GM19023 (cell line): ENCODE measurements around the gene NUP133.

Experiments used
- ATAC-seq: cut with Tn5 transposase; IDR thresholded peaks from one replicate; pipeline ENCODE4 v1.9.1; 2021; ENCODE audit warnings: mild to moderate bottlenecking, moderate library complexity; ENCODE audit not compliant: unreplicated experiment

Gene NUP133

DNA sequence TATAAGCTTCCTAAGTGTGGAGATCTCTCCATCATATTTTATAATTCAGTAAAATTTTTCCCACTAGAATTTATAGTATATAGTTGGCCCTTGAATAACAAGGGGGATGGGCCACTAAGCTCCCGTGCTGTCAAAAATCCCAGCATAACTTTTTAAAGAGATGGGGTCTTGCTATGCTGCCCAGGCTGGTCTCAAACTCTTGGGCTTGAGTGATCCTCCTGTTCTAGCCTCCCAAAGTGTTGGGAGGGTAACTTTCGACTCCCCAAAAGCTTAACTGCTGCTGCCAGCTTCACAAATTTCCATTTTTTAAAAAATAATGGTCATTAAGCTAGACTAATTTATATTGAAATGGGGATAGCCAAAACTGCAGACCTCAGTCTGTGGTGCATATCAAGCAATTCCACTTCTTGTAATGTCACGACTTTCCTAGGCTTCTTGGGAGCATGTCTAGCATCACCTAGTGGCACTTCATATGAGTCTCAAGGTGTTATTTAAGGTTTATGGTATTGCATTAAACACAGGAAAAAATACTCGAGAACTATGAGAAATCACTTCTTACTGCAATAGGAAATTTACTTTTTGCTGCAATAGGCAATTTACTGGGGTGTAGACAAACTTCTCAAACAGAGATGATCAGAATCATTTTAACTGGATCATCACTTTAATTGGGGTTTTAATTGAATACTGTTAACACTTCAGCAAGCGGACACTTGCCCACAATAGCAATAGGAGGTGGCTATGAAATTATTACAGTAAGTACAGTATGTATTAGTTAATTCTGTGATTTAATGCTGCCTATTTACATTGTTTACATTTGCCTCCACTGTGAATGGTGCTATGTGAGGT lies 55.0 kb downstream of the NUP133 start:
- no peak for ATAC-seq

DNA sequence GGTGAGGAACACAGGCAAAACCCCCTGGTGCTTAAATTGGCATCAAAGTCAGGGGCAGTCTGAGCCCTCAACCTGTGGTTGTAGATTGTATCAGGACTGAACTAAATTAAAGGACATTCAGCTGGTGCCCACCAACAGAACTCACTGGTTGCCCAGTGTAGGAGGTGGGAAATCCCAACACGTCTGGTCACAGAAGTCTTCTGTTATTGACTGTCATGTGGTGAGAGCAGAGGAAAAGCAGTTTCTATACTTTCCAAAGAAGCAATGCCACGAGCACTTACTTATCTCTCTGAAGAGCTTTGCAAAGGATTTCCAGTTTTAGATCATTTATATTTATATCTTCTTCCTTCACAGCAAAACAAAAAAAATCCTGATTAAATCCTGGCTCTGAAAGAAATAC lies 59.3 kb downstream of the NUP133 start:
- ATAC-seq, result no peak

DNA sequence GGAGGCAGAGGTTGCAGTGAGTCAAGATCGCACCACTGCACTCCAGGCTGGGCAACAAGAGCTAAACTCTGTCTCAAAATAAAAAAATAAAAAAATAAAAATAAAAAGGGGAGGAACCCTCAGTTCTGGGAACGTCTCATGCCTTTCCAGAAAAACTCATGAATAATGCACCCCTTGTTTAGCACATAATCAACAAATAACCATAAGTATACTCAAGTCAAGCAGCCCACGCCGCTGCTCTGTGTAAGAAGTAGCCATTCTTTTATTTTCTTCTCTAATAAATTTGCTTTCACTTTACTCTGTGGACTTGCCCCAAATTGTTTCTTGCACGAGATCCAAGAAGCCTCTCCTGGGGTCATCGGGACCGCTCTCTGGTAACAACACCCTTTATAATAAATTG lies 59.8 kb downstream of the NUP133 start:
- no peak for ATAC-seq

DNA sequence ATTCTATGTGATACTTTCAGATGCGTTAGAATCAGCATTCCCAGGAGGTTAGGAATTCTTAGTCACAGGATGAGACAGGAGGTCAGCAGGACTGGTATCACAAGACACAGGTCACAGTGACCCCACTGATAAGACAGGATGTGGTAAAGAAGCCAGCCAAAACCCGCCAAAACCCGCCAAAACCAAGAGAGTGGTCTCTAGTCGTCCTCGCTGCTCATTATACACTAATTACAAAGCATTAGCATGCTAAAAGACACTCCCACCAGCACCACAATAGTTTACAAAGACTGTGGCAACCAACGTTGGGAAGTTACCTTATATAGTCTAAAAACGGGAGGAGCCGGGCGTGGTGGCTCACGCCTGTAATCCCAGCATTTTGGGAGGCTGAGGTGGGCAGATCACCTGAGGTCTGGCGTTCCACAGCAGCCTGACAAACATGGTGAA lies 60.3 kb downstream of the NUP133 start:
- ATAC-seq, result no peak

DNA sequence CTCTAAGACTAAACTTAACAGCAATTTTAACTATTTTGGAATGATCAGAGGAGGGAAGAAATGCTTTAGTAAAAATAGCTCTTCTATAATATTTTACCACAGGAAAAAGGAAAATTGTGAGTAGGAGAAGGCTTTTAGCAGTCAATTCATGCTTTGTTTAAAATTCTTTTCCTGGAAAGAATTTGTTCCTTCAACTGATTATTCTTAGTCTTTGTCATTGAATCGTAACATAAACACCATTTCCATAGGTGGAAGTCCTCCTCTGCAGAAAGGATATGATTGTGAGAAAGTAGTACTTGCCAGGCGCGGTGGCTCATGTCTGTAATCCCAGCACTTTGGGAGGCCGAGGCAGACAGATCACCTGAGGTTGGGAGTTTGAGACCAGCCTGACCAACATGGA lies 62.3 kb downstream of the NUP133 start:
- no peak for ATAC-seq

DNA sequence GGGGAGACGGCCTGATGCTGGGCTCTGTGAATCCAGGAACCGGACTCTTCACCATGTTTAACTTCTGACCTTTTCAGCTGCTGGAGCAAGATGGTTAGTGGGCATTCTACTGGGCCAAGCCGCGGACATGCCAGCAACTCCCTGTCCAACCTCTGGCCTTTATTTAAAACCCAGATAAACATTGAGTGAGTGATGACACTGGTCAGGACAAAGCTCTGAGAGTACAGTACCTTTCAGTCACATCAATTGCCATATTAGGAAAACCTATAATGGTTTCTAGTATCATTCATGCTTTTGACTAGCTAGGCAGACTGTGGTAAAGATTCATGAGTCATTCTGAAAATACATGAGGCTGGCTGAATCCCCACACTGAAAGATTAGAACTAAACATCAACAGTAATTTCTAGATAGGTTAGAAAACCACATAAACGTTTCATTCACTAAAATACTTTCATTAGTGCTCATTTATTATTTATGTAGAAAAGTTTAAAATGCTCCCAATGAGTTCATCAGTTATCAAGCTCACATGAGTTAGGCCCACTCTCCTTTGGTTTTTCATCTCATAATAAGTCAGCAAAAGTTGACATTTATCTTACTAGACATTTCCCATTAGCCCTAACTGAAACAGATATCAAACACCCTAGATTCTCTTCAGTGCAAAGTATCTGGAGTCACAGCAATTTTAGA lies 67.1 kb downstream of the NUP133 start:
- peak; percentile 92 for ATAC-seq

DNA sequence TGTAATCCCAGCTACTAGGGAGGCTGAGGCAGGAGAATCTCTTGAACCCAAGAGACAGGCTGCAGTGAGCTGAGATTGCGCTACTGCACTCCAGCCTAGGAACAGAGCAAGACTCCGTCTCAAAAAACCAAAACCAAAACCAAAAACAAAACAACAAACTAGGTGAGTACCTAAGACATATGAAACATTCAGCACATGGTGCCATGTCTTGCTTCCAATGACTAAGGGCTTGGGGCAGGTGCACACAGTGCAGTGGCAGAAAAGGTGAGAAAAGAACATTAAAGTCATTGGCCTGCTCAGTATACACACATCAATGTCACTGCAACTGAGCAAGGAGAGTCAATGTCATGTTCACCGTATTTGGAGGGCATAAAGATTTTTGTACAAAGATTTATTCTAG lies 70.1 kb downstream of the NUP133 start:
- no peak for ATAC-seq

DNA sequence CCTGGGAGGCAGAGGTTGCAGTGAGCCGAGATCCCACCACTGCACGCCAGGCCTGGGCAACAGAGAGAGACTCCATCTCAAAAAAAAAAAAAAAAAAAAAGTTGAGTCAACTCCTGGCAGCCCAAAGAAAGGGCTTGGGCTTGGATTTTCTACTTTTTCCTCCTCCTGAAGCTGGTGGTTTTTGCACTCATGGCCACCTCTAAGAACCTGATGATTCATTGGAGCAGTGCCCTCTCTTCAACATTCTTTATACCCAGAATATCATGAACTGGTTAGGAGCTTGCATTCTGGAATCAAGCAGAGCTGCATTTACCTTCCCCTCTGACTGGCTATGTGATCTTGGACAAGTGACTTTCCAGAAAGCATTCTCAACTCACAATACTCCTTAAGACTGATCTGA lies 70.7 kb downstream of the NUP133 start:
- ATAC-seq, result no peak

DNA sequence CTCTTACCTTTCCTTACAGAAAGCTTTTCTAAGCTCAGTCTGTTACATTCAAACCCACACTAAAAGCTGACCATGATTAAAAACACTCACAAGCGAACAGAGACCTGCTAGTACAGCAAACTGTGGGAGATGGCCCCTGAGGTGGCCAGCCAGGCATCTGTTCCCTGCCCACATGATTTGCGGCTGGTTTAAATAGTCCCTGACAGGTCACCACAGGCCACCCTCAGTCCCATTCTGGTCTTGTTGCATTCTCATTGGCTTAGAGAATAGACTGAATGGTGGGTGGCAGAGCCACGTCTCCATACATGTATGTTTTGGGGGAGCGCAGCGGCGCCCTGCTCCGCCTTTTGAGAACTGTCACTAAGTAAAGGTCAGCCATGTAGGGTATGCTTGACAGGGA lies 71.9 kb downstream of the NUP133 start:
- ATAC-seq, result no peak

DNA sequence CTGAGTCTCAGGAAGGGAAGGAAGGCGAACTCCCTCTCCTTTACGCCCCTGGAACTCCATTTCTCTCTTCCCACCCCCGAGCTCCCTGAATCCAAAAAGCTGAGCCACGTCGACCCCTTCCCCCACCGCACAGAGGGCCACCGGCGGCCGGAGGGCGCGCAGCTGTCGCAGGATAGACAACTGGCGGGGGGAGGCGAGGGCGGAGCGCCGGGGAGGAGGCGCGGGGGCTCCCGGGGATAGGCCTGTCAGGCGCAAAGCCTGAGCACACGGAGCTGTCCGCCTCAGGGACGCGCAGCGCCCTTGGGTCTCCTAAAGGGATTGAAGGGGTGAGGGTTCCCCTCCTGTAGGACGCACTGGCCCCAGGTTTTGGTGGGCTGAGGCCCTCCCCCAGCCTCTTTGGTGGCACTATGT lies 73.5 kb downstream of the NUP133 start:
- no peak for ATAC-seq

DNA sequence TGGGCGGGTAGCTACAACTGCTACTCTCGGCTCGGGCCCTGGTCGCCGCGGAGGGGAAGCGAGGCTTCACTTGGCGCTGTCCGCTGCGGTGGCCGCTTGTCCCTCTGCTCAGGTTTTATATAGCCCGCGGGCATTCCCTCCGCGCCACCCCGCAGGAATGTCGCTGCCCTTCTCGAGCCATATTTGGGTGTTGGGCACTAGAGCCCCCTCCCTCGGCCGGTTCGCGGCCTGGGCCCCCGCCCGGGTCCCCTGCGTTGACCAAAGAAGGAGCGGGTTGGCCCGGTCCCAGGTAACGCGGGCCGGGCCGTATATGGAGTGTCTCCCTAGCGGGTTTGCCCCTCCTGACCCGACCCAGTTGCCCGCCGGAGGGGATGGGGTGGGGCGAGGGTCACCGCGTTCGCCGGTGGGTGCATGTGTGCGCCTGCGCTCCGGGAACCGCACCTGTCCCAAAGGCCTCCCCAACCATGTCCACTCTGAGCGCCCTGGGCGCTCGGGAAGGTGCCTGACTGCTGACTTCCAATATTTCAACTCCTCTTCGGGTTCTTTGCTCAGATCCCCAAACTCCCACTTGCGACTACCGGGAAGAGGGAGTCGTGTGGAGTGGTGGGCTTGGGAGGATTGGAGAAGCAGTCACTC lies 74.0 kb downstream of the NUP133 start, which contains the start of gene ACTA1:
TSS of gene ACTA1 (minus strand) at position 90 of the 636 bp plus-strand sequence. CDS start 979 bp downstream, outside the sequence.
- no peak for ATAC-seq

DNA sequence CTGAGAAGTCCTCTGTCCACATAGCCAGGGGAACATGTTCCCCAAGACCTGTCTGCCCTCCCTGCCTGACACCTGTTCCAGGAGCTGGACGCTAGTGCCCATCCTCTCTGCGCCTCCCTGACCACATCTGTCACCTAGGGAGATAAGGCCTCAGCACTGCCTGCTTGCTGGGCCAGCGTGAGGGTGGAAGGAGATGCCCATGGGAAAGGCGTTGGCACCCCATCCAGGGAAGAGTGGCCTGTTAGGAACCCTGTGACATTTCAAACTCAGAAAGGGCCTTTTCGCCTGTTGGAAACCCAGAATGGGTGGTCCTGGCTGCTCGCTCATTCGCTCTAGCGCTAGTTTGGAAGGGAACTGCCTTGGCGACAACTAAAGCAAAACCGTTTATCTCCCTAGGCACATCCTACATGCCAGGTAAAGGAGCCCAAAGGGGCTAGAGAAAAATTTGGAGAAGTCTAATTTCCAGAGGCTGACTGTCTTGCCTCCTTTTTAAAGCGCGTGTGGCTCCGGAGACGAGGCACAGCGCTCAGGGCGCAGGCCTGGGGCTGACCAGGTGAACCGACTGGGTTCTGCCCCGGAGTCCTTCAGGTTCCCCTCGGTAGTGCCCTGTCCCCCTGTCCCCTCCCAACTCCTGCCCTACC lies 74.7 kb downstream of the NUP133 start:
- ATAC-seq, result no peak

DNA sequence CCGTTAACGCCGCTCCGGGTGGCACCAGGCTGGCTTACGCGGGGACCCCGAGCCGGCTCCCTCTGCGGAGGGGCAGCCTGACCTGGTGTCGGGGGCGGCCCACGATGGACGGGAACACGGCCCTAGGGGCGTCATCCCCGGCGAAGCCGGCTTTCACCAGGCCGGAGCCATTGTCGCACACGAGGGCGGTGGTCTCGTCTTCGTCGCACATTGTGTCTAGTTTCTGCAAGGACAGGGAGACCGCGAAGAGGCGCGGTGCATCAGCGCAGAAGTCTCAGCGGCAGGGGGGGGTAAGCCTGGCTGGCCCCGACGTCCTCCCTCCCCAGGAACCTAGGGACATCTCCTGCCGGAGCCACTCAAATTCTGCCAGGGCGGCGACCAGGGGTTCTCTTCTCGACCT lies 75.2 kb downstream of the NUP133 start:
- no peak for ATAC-seq

DNA sequence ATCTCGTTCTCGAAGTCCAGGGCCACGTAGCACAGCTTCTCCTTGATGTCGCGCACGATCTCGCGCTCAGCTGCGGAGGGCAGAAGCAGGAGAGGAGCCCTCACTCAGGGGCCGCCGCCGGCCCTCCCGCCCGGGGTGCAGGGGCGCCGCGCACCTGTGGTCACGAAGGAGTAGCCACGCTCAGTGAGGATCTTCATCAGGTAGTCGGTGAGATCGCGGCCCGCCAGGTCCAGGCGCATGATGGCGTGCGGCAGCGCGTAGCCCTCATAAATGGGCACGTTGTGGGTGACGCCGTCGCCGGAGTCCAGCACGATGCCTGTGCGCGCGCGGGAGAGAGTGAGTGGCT lies 76.1 kb downstream of the NUP133 start:
- ATAC-seq, result no peak

DNA sequence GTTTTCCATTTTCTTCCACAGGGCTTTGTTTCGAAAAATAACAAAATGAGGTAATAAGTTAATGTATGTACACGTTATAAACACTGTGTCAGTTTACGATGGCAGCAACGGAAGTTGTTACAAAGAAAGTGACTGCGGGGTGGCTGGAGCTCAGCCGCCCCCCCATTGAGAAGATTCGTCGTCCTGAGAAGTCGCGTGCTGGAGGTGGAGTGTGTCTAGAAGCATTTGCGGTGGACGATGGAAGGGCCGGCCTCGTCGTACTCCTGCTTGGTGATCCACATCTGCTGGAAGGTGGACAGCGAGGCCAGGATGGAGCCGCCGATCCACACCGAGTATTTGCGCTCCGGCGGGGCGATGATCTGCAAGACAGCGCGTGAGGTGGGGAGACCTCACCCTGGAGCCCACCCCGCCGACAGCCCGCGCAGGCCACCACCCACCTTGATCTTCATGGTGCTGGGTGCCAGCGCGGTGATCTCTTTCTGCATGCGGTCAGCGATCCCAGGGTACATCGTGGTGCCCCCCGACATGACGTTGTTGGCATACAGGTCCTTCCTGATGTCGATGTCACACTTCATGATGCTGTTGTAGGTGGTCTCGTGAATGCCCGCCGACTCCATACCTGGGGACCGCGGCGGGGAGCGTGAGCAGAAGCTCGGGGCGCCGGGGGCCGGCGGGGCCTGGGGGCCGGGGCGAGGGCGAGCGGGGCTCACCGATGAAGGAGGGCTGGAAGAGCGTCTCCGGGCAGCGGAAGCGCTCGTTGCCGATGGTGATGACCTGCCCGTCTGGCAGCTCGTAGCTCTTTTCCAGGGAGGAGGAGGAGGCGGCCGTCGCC lies 76.6 kb downstream of the NUP133 start:
- no peak for ATAC-seq

DNA sequence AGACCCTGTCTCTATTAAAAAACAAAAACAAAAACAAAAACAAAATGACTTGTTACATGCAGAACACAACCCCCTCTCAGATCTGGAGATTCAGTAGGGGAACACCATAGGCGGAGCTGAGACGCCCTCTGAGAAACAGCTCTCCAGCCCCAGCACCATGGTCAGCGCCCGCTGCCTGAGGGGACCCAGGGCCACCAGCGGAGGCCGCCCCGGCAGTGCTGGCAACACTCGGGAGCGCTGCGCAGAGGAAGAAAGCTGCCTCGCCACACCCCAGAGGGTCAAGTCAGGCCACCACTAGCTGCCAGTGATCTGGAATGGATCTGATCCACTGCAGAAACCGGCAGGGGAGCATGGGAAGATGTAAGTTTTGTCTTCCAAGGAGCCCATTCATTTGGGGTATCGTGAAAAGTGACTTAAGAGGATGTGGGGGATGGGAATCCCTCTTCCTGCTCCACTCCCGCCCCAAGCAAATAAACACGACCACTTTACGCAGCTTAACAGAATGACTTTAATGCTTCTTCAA lies 77.3 kb downstream of the NUP133 start:
- no peak for ATAC-seq

DNA sequence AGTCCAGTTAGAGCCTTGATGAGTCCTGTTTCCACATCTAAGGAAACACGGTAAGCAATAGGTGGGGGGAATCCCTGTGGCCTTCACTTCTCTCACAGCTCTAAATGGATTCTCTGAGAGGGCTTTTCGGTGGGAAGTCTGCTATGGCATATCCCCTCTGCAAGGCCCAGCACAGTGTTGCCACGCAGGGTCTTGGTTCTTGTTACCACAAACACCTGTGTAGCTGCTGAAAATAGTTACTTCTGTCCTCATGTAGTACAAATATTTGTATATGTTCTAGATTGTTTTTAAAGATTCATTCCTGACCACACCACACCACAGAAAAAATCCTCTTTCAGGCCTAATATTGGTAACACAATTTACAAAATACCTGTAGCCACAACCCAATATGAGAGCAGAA lies 79.9 kb downstream of the NUP133 start:
- ATAC-seq, result no peak

DNA sequence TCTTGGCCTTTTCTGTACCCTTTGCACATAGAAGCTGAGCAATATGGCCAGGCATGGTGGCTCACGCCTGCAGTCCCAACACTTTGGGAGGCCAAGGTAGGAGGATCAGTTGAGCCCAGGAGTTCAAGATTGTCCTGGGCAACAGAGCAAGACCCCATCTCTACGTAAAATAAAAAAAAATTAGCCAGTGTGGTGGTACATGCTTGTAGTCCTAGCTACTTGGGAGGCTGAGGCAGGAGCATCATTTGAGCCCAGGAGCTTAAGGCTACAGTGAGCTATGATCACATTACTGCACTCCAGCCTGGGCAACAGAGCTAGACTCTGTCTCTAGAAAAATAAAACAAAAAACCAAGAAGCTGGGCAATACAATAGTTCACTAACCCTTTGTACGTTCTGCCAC lies 80.6 kb downstream of the NUP133 start:
- no peak for ATAC-seq

DNA sequence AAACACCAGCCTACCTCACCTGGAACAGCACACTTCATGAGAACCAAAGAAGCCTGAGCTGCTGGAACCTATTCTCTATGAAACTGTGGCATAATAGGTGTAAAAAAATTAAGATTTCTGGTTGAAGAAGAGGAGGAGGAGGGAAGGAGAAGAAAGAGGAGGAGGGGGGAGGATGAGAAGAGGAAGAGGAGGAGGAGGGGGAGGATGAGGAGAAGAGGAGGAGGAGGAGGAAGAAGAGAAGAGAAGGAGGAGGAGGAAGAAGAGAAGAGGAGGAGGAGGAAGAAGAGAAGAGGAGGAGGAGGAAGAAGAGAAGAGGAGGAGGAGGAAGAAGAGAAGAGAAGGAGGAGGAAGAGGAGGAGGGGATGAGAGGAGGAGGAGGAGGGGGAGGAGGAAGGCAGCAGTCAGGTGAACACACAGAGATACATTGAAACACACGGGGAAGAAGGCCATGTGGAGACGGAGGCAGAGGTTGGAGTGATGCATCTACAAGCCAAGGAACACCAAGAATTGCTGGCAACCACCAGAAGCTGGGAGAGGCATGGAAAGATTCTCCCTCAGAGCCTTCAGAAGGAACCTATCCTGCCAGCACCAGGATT lies 82.5 kb downstream of the NUP133 start:
- ATAC-seq, result no peak

DNA sequence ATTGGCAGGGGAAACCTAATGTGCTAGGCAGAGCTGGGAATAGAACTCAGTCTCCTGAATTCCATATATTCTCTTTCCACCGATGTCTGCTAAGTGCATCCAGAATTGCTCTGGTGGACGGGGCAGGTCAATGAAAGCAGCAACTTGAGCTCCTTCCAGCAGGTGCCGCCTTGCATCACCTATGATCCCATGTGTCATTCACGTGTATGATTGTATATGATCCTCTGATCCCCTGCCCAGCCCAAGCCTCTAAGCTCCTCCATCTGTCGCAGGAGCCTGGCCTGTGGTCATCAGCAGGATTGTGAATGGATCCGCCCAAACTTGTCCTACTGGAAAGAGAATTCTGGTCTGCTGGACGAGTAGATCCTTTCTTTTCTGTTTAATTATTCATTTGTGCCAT lies 87.4 kb downstream of the NUP133 start:
- ATAC-seq, result no peak
